GM12892 (cell line): ENCODE measurements around the gene CYP20A1.

Source experiments
- POLR2A ChIP-seq: IDR thresholded peaks from 2 replicates; pipeline ENCODE4 v1.6.1; 2011; ENCODE audit warnings: low read depth, low read length, control low read depth
- POLR2AphosphoS5 ChIP-seq: IDR thresholded peaks from 2 replicates; pipeline ENCODE4 v1.6.1; 2011; ENCODE audit warnings: low read depth, low read length, control low read depth

GRCh38 chr2:203327582-203327900, 88.7 kb downstream of the CYP20A1 start:
- TF ChIP-seq POLR2A (no peak), POLR2AphosphoS5 (no peak)
